ENCODE measurements around the gene TFIP11.

DNA sequence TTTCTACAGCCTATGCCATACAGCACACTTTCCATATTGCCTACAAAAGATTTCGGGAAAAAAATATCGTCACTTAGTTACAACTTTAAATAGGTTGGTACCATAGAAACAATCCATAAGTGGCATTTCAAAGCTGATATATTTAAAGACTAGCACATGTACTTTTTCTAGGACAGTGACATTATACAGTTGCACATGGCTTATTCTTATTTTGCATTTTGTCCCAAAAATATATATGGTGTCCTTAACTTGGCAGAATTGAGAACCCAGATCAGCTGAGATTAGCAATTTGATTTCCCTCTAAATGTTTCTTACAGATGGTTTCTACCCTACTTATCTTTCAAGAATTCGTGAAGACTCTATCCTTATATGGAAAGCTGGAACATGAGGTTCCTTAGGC is 3.7 kb upstream of the TFIP11 start:
- TF ChIP-seq SIN3A (IDR thresholded peaks at IDR 0.05; ENCODE audit: borderline replicate concordance, insufficient read depth, low read length): no peak
- no peak for TF ChIP-seq POLR2AphosphoS5 (IDR thresholded peaks at IDR 0.05; ENCODE audit: low read depth, low read length)

Measured in PFSK-1 (cell line).